Measurements from ENCODE around the gene HECW1.

DNA sequence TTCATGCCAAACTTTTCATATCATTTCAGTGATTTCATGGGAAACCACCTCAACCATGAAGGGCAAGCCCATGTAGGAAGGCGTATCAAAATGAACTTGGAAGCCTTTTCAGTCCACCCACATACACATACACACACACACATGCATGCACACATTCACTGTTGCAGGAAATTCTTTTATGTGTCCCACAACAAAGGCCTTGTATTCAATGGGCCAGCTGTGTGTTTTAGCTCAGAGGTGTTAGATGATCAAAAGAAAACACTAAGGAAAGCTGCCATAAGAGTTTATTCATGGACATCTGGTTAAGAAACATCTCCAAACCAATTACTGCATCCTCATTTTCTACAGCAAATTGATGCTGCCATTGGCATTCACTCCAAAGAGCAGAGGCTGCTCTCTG is 396.0 kb downstream of the HECW1 start:
- TF ChIP-seq, protein P1, sequence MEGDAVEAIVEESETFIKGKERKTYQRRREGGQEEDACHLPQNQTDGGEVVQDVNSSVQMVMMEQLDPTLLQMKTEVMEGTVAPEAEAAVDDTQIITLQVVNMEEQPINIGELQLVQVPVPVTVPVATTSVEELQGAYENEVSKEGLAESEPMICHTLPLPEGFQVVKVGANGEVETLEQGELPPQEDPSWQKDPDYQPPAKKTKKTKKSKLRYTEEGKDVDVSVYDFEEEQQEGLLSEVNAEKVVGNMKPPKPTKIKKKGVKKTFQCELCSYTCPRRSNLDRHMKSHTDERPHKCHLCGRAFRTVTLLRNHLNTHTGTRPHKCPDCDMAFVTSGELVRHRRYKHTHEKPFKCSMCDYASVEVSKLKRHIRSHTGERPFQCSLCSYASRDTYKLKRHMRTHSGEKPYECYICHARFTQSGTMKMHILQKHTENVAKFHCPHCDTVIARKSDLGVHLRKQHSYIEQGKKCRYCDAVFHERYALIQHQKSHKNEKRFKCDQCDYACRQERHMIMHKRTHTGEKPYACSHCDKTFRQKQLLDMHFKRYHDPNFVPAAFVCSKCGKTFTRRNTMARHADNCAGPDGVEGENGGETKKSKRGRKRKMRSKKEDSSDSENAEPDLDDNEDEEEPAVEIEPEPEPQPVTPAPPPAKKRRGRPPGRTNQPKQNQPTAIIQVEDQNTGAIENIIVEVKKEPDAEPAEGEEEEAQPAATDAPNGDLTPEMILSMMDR (IDR thresholded peaks at IDR 0.05) = no peak
- no peak for TF ChIP-seq POLR2AphosphoS5 (IDR thresholded peaks at IDR 0.05; ENCODE audit: low read depth, low read length)
- TF ChIP-seq, protein P2, sequence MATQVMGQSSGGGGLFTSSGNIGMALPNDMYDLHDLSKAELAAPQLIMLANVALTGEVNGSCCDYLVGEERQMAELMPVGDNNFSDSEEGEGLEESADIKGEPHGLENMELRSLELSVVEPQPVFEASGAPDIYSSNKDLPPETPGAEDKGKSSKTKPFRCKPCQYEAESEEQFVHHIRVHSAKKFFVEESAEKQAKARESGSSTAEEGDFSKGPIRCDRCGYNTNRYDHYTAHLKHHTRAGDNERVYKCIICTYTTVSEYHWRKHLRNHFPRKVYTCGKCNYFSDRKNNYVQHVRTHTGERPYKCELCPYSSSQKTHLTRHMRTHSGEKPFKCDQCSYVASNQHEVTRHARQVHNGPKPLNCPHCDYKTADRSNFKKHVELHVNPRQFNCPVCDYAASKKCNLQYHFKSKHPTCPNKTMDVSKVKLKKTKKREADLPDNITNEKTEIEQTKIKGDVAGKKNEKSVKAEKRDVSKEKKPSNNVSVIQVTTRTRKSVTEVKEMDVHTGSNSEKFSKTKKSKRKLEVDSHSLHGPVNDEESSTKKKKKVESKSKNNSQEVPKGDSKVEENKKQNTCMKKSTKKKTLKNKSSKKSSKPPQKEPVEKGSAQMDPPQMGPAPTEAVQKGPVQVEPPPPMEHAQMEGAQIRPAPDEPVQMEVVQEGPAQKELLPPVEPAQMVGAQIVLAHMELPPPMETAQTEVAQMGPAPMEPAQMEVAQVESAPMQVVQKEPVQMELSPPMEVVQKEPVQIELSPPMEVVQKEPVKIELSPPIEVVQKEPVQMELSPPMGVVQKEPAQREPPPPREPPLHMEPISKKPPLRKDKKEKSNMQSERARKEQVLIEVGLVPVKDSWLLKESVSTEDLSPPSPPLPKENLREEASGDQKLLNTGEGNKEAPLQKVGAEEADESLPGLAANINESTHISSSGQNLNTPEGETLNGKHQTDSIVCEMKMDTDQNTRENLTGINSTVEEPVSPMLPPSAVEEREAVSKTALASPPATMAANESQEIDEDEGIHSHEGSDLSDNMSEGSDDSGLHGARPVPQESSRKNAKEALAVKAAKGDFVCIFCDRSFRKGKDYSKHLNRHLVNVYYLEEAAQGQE (IDR thresholded peaks at IDR 0.05; ENCODE audit: insufficient read depth in 1 of 2, low read depth in 2 of 2, low read length in 1 of 2) = no peak
- no peak for TF ChIP-seq TCF7L2 (IDR thresholded peaks at IDR 0.05; ENCODE audit: low read depth, low read length)
- TF ChIP-seq SIN3A (IDR thresholded peaks at IDR 0.05; ENCODE audit: borderline replicate concordance, insufficient read depth, low read depth, low read length) = no peak
